B cell (primary cell): Measurements from ENCODE around the gene SPRR2A. TPM values are rescaled to one million over a fixed set of nuclear protein-coding genes. Genes with fewer than 3 reads are reported as not detected.

Experiments used
- ATAC-seq: fragments of 200-7000 bp; cut with Tn5 transposase; one replicate; pipeline ENCODE4 v1.10.0; 2021; ENCODE audit warnings: low read depth, mild to moderate bottlenecking, moderate number of reproducible peaks, moderate library complexity
- CTCF ChIA-PET: fragments of 350-600 bp; sonication (Branson Sonifier 250); formaldehyde crosslinking; loops from one replicate; lab custom pipeline; 2021; ENCODE audit warnings: antibody characterized with exemption, inconsistent platforms; lab: Charles Lee
- POLR2A ChIA-PET: fragments of 350-600 bp; sonication (Branson Sonifier 250); formaldehyde crosslinking; loops from one replicate; lab custom pipeline; 2021; ENCODE audit warnings: antibody characterized with exemption; lab: Charles Lee
- DNase-seq: peaks from one replicate; pipeline ENCODE4 v3.0.0; 2013
- H2AFZ ChIP-seq: 2 replicates; pipeline ENCODE4 v1.6.1; 2012; ENCODE audit warnings: mild to moderate bottlenecking, low read depth, low read length; ENCODE audit not compliant: insufficient read depth, poor library complexity, severe bottlenecking
- H3K27ac ChIP-seq, 2 donors: 1 replicate in 1 of 2; 2 replicates in 1 of 2; pipeline ENCODE4 v1.5.1; 2012 to 2013; ENCODE audit warnings: low read length in 2 of 2, mild to moderate bottlenecking in 2 of 2, moderate library complexity in 1 of 2
- H3K27me3 ChIP-seq, 4 experiments: fragments of 200-600 bp in 1 of 4; sonication (generic) in 1 of 4; replicated peaks in 1 of 4; 1 replicate in 2 of 4; 2 replicates in 2 of 4; pipeline versions ENCODE4 v1.6.1 to v1.7.0; 2013 to 2016; ENCODE audit warnings: low read length in 3 of 4, mild to moderate bottlenecking in 2 of 4, mixed read lengths in 1 of 4, moderate library complexity in 1 of 4; ENCODE audit not compliant: insufficient read depth in 4 of 4, control insufficient read depth in 3 of 4; ENCODE audit errors: control extremely low read depth in 1 of 4
- H3K36me3 ChIP-seq, 2 experiments: replicated peaks in 1 of 2; 1 replicate in 1 of 2; 2 replicates in 1 of 2; pipeline versions ENCODE4 v1.6.1 to v1.7.1; 2013; ENCODE audit warnings: low read length in 1 of 2; ENCODE audit not compliant: insufficient read depth in 2 of 2, control insufficient read depth in 1 of 2; ENCODE audit errors: control extremely low read depth in 1 of 2, extremely low read depth in 1 of 2
- H3K4me1 ChIP-seq, 2 donors: fragments of 200-600 bp in 1 of 2; sonication (generic) in 1 of 2; 1 replicate in 1 of 2; 2 replicates in 1 of 2; pipeline versions ENCODE4 v1.5.1 to v1.6.1; 2013 to 2017; ENCODE audit warnings: low read length in 2 of 2; ENCODE audit not compliant: control insufficient read depth in 2 of 2, insufficient read depth in 2 of 2
- H3K4me2 ChIP-seq: replicated peaks from 2 replicates; pipeline ENCODE3; 2012; ENCODE audit warnings: mild to moderate bottlenecking, low read depth, low read length; ENCODE audit not compliant: poor library complexity, severe bottlenecking
- H3K4me3 ChIP-seq, 5 experiments: fragments of 200-600 bp in 1 of 5; sonication (generic) in 1 of 5; 1 replicate in 3 of 5; 2 replicates in 2 of 5; pipeline versions ENCODE4 v1.5.1 to v1.7.0; 2011 to 2016; ENCODE audit warnings: low read length in 4 of 5, mild to moderate bottlenecking in 4 of 5, low read depth in 2 of 5, control low read depth in 1 of 5, moderate library complexity in 1 of 5; ENCODE audit not compliant: insufficient read depth in 1 of 5; ENCODE audit errors: control extremely low read depth in 1 of 5, extremely low read depth in 1 of 5
- H3K79me2 ChIP-seq: fragments of 200-600 bp; sonication (generic); one replicate; pipeline ENCODE4 v1.6.0; 2016; ENCODE audit warnings: low read length; ENCODE audit not compliant: control insufficient read depth, insufficient read depth
- H3K9ac ChIP-seq: fragments of 200-600 bp; sonication (generic); 2 replicates; pipeline ENCODE4 v1.6.1; 2017; ENCODE audit warnings: mild to moderate bottlenecking, low read length, moderate library complexity
- H3K9me3 ChIP-seq, 3 donors: one replicate each; pipeline versions ENCODE4 v1.6.1 to v1.7.1; 2013; ENCODE audit warnings: low read length in 2 of 3; ENCODE audit not compliant: control insufficient read depth in 2 of 3, insufficient read depth in 1 of 3; ENCODE audit errors: control extremely low read depth in 1 of 3
- H4K20me1 ChIP-seq: 2 replicates; pipeline ENCODE4 v1.6.0; 2012; ENCODE audit warnings: mild to moderate bottlenecking, low read length; ENCODE audit not compliant: insufficient read depth, control insufficient read depth, poor library complexity, severe bottlenecking
- H3K27ac Mint-ChIP-seq: one replicate; pipeline ENCODE4 v1.8.0; 2021; ENCODE audit warnings: mixed read lengths
- H3K27me3 Mint-ChIP-seq: one replicate; pipeline ENCODE4 v1.8.0; 2021; ENCODE audit warnings: mixed read lengths
- H3K4me1 Mint-ChIP-seq: one replicate; pipeline ENCODE4 v1.8.0; 2021; ENCODE audit warnings: mixed read lengths
- H3K4me3 Mint-ChIP-seq: one replicate; pipeline ENCODE4 v1.8.0; 2021; ENCODE audit warnings: mixed read lengths
- H3K9me3 Mint-ChIP-seq: one replicate; pipeline ENCODE4 v1.8.0; 2022; ENCODE audit warnings: mixed read lengths; ENCODE audit not compliant: insufficient read depth
- CTCF ChIP-seq: fragments of 200-600 bp; IDR thresholded peaks from one replicate; pipeline ENCODE4 v1.8.0; 2022; ENCODE audit warnings: antibody characterized with exemption, mild to moderate bottlenecking
- EZH2 ChIP-seq: IDR thresholded peaks from 2 replicates; pipeline ENCODE4 v1.6.1; 2012; ENCODE audit warnings: borderline replicate concordance, low read depth, mild to moderate bottlenecking, moderate library complexity, low read length; ENCODE audit not compliant: insufficient read depth, poor library complexity, severe bottlenecking
- intact Hi-C: fragments of 100-400 bp; cut with micrococcal nuclease; formaldehyde crosslinking; loops from one replicate; pipeline ENCODE4 v1.10.0; 2022
- polyA plus RNA-seq: library from polyadenylated mRNA; depleted of rRNA; stranded (reverse); fragments of >200 nt; gene quantifications from 2 replicates; pipeline ENCODE4 v1.2.3, GENCODE V29; 2012
- total RNA-seq, 2 donors: library from RNA; stranded (reverse); fragments of 120-200 nt in 1 of 2; gene quantifications; 1 replicate in 1 of 2; 2 replicates in 1 of 2; pipeline versions ENCODE4 v1.2.3 to v1.2.4, GENCODE V29; 2013 to 2022

The SPRR2A gene
- total and polyA plus RNA-seq, 2 donors (not counting 1 experiment from before 2014, with no cell fraction given): not detected

- DNase-seq (no peak), ATAC-seq (no peak)
- CTCF ChIA-PET: no interaction called here
- Histone ChIP-seq H3K79me2 (no peaks in the 10 kb centered on the region), H3K9ac (no peak overlapping the region), H3K4me2 (no peak overlapping the region), H2AFZ (no peak overlapping the region), H3K27me3 (peaks cover 0 to 14% (median 8%) of the 10 kb centered on the region in 4 experiments), H4K20me1 (no peaks in the 10 kb centered on the region), H3K27ac (no peak overlapping the region), H3K9me3 (peaks cover 0 to 3% (median 1%) of the 10 kb centered on the region in 3 donors), H3K4me1 (no peaks in the 10 kb centered on the region), H3K4me3 (no peak overlapping the region), H3K36me3 (no peaks in the 10 kb centered on the region)
- no peak overlapping the region for H3K27ac Mint-ChIP-seq
- H3K4me1 Mint-ChIP-seq: no peaks in the 10 kb centered on the region
- peaks cover 43% of the 10 kb centered on the region for H3K27me3 Mint-ChIP-seq
- POLR2A ChIA-PET: no interaction called here
- no peak for TF ChIP-seq EZH2
- TF ChIP-seq CTCF: no peak
- peaks cover 5% of the 10 kb centered on the region for H3K9me3 Mint-ChIP-seq
- H3K4me3 Mint-ChIP-seq: no peak overlapping the region
- intact Hi-C loops: no loop called here
Observed at GRCh38 chr1:153032073-153032472, 25.2 kb downstream of the SPRR2A start.

GRCh38 chr1:153030895-153031294 is 26.4 kb downstream of the SPRR2A start, which contains the start of gene SPRR1B:
Gene SPRR1B (plus strand): TSS chr1:153031203. CDS start chr1:153032346, 1,143 bp downstream.
- ChIA-PET POLR2A (no interaction called here), CTCF (no interaction called here)
- DNase-seq (no peak), ATAC-seq (no peak)
- H3K9ac ChIP-seq: no peak within 1 kb of the TSS
- peaks cover 0 to 3% (median 1%) of the 10 kb centered on the region in 3 donors for H3K9me3 ChIP-seq
- H3K27ac ChIP-seq: no peak within 1 kb of the TSS
- H3K79me2 ChIP-seq: no peaks in the 10 kb centered on the region
- no peaks in the 10 kb centered on the region for H3K4me1 Mint-ChIP-seq
- peaks cover 0 to 12% (median 8%) of the 10 kb centered on the region in 4 experiments for H3K27me3 ChIP-seq
- H3K27me3 Mint-ChIP-seq: peaks cover 35% of the 10 kb centered on the region
- H3K4me2 ChIP-seq: no peak within 1 kb of the TSS
- peaks cover 5% of the 10 kb centered on the region for H3K9me3 Mint-ChIP-seq
- intact Hi-C loops: no loop called here
- H3K4me1 ChIP-seq: no peaks in the 10 kb centered on the region
- H3K4me3 ChIP-seq: no peak within 1 kb of the TSS
- H3K4me3 Mint-ChIP-seq: no peak within 1 kb of the TSS
- H3K36me3 ChIP-seq: no peaks in the 10 kb centered on the region
- H4K20me1 ChIP-seq: no peaks in the 10 kb centered on the region
- TF ChIP-seq EZH2 (no peak), CTCF (no peak)
- H2AFZ ChIP-seq: no peak within 1 kb of the TSS
- H3K27ac Mint-ChIP-seq: no peak within 1 kb of the TSS
